Activated CD8-positive, alpha-beta memory T cell treated with anti-CD3 and anti-CD28 coated beads for 1 hour (primary cell): ENCODE measurements around the gene VPS50.

Source experiments
- DNase-seq, 2 donors: peaks; one replicate each; pipeline ENCODE4 v3.0.0-alpha.2; 2020; ENCODE audit warnings: low read depth in 1 of 2; ENCODE audit errors: extremely low read depth in 1 of 2

Gene VPS50

DNA sequence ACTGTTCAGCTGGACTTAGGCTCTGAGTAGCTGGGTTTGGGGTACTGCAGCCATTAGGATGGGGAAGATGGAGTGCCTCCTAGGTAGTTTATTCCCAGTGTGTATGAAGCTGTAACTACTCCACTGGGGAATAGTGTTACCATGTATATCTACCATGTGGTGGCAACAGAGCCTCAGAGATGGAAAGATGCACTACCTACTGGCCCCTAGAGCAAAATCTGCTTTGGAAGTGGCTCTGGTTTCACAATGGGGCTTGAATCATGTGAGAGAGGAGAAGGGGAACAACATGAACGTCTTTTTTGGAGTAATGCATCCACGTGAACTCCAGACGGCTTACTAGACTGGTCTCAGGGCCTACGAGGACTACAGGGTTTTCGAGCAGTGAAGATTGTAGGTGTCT, 175.1 kb downstream of the VPS50 start:
- DNase-seq: no peak

- DNase-seq: no peak
Observed at GRCh38 chr7:93409324-93409723, 177.2 kb downstream of the VPS50 start.
